Ovary (tissue), 9 donors: ENCODE measurements around the gene KAT6B. TPM values are rescaled to one million over a fixed set of nuclear protein-coding genes. Genes with fewer than 3 reads are reported as not detected.

Experiments used
- DNase-seq, 5 donors: peaks; one replicate each; pipeline ENCODE4 v3.0.0-alpha.2; 2019 to 2020
- H3K27ac ChIP-seq, 2 donors: fragments of 200-600 bp; one replicate each; pipeline versions ENCODE4 v1.5.1 to v1.8.0; 2019 to 2022
- H3K27me3 ChIP-seq: fragments of 200-600 bp; one replicate; pipeline ENCODE4 v1.8.0; 2022
- H3K36me3 ChIP-seq: fragments of 200-600 bp; sonication (generic); one replicate; pipeline ENCODE4 v1.5.1; 2019
- H3K4me1 ChIP-seq: one replicate; pipeline ENCODE4 v1.8.1; 2013; ENCODE audit warnings: mild to moderate bottlenecking, moderate library complexity; ENCODE audit not compliant: insufficient read depth
- H3K4me3 ChIP-seq: fragments of 200-600 bp; sonication (generic); one replicate; pipeline ENCODE4 v1.5.1; 2017
- H3K9me3 ChIP-seq, 2 donors: fragments of 200-600 bp in 1 of 2; sonication (generic) in 1 of 2; one replicate each; pipeline versions ENCODE4 v1.5.1 to v1.8.1; 2013 to 2019; ENCODE audit warnings: mild to moderate bottlenecking in 1 of 2, moderate library complexity in 1 of 2
- CTCF ChIP-seq, 3 donors: fragments of 450-650 bp in 2 of 3; fragments of 200-600 bp in 1 of 3; IDR thresholded peaks; one replicate each; pipeline versions ENCODE4 v1.5.1 to v1.8.0; 2016 to 2022; ENCODE audit warnings: antibody characterized with exemption in 3 of 3, mild to moderate bottlenecking in 1 of 3
- EP300 ChIP-seq: sonication (generic); formaldehyde crosslinking; IDR thresholded peaks from one replicate; pipeline ENCODE4 v1.6.1; 2017; ENCODE audit warnings: antibody characterized with exemption
- POLR2A ChIP-seq: fragments of 450-650 bp; IDR thresholded peaks from one replicate; pipeline ENCODE4 v1.6.1; 2017; ENCODE audit warnings: antibody characterized with exemption, mild to moderate bottlenecking, moderate library complexity
- WGBS, 3 donors: extraction: QIAGEN DNeasy Blood & Tissue Kit in 1 of 3; methylation state at CpG; one replicate each; pipeline versions ENCODE4 v1.1.5 to v1.1.7; 2013 to 2017; 5-methylcytosine and 5-hydroxymethylcytosine counted together
- intact Hi-C, 4 donors: fragments of 100-400 bp; cut with DNase I; formaldehyde crosslinking; loops; one replicate each; pipeline versions ENCODE4 v1.11.0 to v1.15.1; 2022 to 2023
- polyA plus RNA-seq, 2 donors: library from polyadenylated mRNA; stranded (reverse); fragments of 200-250 nt in 1 of 2; fragments of 350-450 nt in 1 of 2; fragmentation: Illumina TruSeq in 1 of 2; extraction: RNeasy Lipid Tissue Mini Kit (QIAGEN cat#74804) in 1 of 2; gene quantifications; one replicate each; pipeline ENCODE4 v1.2.3, GENCODE V29; 2013 to 2014
- total RNA-seq, 7 donors: library from RNA; depleted of rRNA in 2 of 7; stranded (reverse); fragments of >200 nt in 2 of 7; fragmentation: NEBNext Ultra II Directional in 3 of 7; extraction: Animal tissue kit (Norgen Biotek cat#: 25700) in 3 of 7; gene quantifications; one replicate each; pipeline versions ENCODE4 v1.1.0 to v1.2.4, GENCODE V29; 2016 to 2023
- donor health status: DM: no; HTN: no; CAD: no; lungs with moderate emphysema.
- donor health status: DM: no; HTN: no; CAD: no.
- donor health status: Bipolar disorder and iron deficiency.
- donor health status: DM: yes; HTN: yes; CAD: no.
- donor health status: DM: no; HTN: no; CAD: no.
- donor health status: DM: yes; HTN: yes; CAD: no.

The KAT6B gene
- total and polyA plus RNA-seq, 9 donors = 14.9 to 61.6 (median 49.2) TPM

GRCh38 chr10:74988054-74988775 is 161.8 kb downstream of the KAT6B start:
- WGBS, 3 donors = 6 to 23% (median 16%) methylated on average over 2 of the region's 2 CpGs

GRCh38 chr10:74988832-74989561 is 162.6 kb downstream of the KAT6B start:
- Histone ChIP-seq H3K36me3 (no peaks in the 10 kb centered on the region), H3K4me3 (no peak overlapping the region), H3K27me3 (no peaks in the 10 kb centered on the region), H3K27ac (no peak overlapping the region), H3K4me1 (peaks cover 4% of the 10 kb centered on the region), H3K9me3 (no peaks in the 10 kb centered on the region)
- intact Hi-C loops = no loop called here
- no peak for TF ChIP-seq CTCF (IDR thresholded peaks at IDR 0.05)
- TF ChIP-seq POLR2A = no peak
- no peak for TF ChIP-seq EP300
- WGBS, 3 donors = 22 to 35% (median 28%) methylated on average over 5 of the region's 5 CpGs
- DNase-seq = no peak

More at GRCh38 chr10:74988054-74988775, 161.8 kb downstream of the KAT6B start:
- intact Hi-C loops = no loop called here
- Histone ChIP-seq H3K27me3 (no peaks in the 10 kb centered on the region), H3K36me3 (no peaks in the 10 kb centered on the region), H3K27ac (no peak overlapping the region), H3K4me3 (no peak overlapping the region), H3K4me1 (peaks cover 4% of the 10 kb centered on the region), H3K9me3 (no peaks in the 10 kb centered on the region)
- DNase-seq = no peak
- no peak for TF ChIP-seq EP300
- TF ChIP-seq POLR2A = no peak
- no peak for TF ChIP-seq CTCF (IDR thresholded peaks at IDR 0.05)

DNA sequence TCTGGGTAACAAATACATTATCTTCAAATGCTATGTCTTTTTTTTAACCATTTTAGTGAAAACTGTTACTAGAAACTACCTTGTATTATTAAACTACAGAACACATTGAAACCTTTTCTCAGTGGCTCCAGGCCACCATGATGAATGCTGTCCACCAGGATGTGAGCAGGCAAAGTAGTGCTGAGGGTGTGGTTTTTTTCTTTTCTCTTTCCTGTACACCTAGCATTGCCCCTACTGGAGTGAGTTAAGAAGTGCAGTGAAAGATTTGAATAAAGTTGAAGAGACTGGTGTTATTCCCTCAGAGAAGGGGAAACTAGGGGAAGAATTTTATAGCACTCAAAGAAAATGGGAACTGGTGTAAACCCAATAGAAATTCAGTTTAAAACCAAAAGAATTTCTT is 165.0 kb downstream of the KAT6B start:
- H3K4me3 ChIP-seq = no peak overlapping the region
- intact Hi-C loops = no loop called here
- H3K27me3 ChIP-seq = no peaks in the 10 kb centered on the region
- DNase-seq = no peak
- peaks cover 4% of the 10 kb centered on the region for H3K4me1 ChIP-seq
- TF ChIP-seq EP300 = no peak
- no peak for TF ChIP-seq POLR2A
- TF ChIP-seq CTCF (IDR thresholded peaks at IDR 0.05) = no peak
- H3K9me3 ChIP-seq = no peaks in the 10 kb centered on the region
- no peak overlapping the region for H3K27ac ChIP-seq
- no peaks in the 10 kb centered on the region for H3K36me3 ChIP-seq

- peaks cover 4% of the 10 kb centered on the region for H3K4me1 ChIP-seq
- H3K36me3 ChIP-seq = no peaks in the 10 kb centered on the region
- DNase-seq = no peak
- TF ChIP-seq CTCF (IDR thresholded peaks at IDR 0.05) = no peak
- TF ChIP-seq POLR2A = no peak
- no peak for TF ChIP-seq EP300
- no peaks in the 10 kb centered on the region for H3K9me3 ChIP-seq
- no peak overlapping the region for H3K4me3 ChIP-seq
- intact Hi-C loops = no loop called here
- 93 to 97% (median 96%) methylated on average over 3 of the region's 3 CpGs for WGBS, 3 donors
- H3K27me3 ChIP-seq = no peaks in the 10 kb centered on the region
- H3K27ac ChIP-seq = no peak overlapping the region
These were observed 165.7 kb downstream of the KAT6B start for GRCh38 chr10:74992068-74992467.
